ENCODE measurements around the gene TSPEAR. TPM values are rescaled to one million over a fixed set of nuclear protein-coding genes. Genes with fewer than 3 reads are reported as not detected.

Gene TSPEAR
- total RNA-seq, 4 donors from 2014 or later = not detected

DNA sequence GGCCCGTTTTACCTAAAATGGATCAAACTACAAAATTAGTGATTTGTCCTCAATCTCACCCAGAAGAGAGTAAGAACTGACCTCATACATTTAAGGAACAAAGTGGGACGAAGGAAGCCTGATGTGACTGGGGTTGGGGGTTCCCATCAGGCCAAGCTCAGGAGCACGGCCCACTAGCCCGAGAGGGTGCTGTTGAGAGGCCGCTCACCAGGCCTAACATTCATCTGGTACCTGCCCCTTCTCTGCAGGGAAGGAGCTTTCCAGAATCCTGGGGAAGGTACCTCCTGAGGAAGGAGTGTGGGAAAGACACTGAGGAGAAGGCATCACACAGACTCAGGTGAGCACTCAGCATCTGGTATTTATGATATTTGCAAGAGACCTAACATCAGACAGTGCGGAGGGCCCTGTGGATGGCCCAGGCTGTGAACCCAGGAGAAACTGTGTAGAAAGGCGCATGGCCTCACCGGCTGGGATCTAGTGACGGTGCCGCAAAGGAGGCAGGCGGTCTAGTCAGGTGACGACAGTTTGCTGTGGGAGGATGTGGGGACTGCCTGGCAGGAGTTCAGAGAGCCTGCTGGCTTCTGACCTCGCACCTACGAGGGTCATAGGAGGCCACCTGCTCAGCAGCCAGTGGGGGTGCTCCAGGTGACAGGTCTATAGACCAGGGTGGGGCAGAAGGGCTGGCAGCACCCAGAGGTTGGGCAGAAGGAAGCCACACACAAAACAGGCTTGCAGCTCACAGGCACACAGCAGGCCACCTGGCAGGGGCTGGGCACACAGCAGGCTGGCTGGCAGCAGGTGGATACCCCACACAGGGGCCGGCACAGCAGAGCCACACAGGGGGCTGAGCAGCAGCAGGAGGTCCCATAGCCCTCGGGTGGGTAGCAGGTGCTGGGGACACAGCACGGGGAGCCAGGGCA lies 57.5 kb downstream of the TSPEAR start:
- Histone ChIP-seq H3K27ac (no peak overlapping the region), H3K4me3 (no peak overlapping the region), H3K27me3 (peaks cover 13% of the 10 kb centered on the region), H3K4me1 (no peaks in the 10 kb centered on the region), H3K36me3 (no peaks in the 10 kb centered on the region), H3K9me3 (no peaks in the 10 kb centered on the region)
- in situ Hi-C loops (cut with MboI; ENCODE audit: low pct_ligation_motif_present in 1 of 4, low pct_unique_long_range_greater_than_20kb in 1 of 4, low sequenced_read_pairs in 3 of 4) = no loop called here
- WGBS, 2 donors (ENCODE audit: low coverage in 1 of 2) = 74 to 83% methylated on average over 1 to 17 of the region's 17 CpGs
- no peak for DNase-seq
- TF ChIP-seq POLR2AphosphoS5 (IDR thresholded peaks at IDR 0.05) (no peak), EP300 (IDR thresholded peaks at IDR 0.05; ENCODE audit: low read depth) (no peak)
- intact Hi-C loops (cut with DNase I; ENCODE audit: low total_unique reads) = no loop called here

DNA sequence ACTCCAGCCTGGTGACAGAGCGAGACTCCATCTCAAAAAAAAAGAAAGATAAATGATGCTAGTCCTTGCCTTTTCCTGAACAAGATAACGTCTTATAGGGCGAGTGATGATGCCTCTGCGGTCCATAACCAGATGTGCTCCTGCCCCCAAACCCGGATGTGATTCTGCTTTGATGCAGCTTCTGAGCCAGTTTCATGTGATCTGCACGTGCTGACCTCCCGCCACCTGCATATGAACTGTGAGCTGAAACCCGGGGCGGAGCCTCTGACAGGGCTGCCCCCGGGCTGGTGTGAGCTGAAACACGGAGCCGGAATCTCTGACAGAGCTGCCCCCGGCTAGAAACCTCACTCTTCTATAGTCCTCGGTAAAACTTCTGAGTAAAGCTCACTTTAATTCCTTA lies 58.2 kb downstream of the TSPEAR start:
- WGBS, 2 donors (ENCODE audit: low coverage in 1 of 2) = 61 to 63% methylated on average over 12 to 14 of the region's 14 CpGs
- peaks cover 13% of the 10 kb centered on the region for H3K27me3 ChIP-seq
- DNase-seq = no peak
- no peaks in the 10 kb centered on the region for H3K9me3 ChIP-seq
- no peak overlapping the region for H3K4me3 ChIP-seq
- no peak overlapping the region for H3K27ac ChIP-seq
- no peaks in the 10 kb centered on the region for H3K36me3 ChIP-seq
- no peaks in the 10 kb centered on the region for H3K4me1 ChIP-seq
- in situ Hi-C loops (cut with MboI; ENCODE audit: low pct_ligation_motif_present in 1 of 4, low pct_unique_long_range_greater_than_20kb in 1 of 4, low sequenced_read_pairs in 3 of 4) (no loop called here), intact Hi-C loops (cut with DNase I; ENCODE audit: low total_unique reads) (no loop called here)
- TF ChIP-seq, protein P1, sequence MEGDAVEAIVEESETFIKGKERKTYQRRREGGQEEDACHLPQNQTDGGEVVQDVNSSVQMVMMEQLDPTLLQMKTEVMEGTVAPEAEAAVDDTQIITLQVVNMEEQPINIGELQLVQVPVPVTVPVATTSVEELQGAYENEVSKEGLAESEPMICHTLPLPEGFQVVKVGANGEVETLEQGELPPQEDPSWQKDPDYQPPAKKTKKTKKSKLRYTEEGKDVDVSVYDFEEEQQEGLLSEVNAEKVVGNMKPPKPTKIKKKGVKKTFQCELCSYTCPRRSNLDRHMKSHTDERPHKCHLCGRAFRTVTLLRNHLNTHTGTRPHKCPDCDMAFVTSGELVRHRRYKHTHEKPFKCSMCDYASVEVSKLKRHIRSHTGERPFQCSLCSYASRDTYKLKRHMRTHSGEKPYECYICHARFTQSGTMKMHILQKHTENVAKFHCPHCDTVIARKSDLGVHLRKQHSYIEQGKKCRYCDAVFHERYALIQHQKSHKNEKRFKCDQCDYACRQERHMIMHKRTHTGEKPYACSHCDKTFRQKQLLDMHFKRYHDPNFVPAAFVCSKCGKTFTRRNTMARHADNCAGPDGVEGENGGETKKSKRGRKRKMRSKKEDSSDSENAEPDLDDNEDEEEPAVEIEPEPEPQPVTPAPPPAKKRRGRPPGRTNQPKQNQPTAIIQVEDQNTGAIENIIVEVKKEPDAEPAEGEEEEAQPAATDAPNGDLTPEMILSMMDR (IDR thresholded peaks at IDR 0.05) = no peak
- TF ChIP-seq POLR2A (IDR thresholded peaks at IDR 0.05) = no peak

DNA sequence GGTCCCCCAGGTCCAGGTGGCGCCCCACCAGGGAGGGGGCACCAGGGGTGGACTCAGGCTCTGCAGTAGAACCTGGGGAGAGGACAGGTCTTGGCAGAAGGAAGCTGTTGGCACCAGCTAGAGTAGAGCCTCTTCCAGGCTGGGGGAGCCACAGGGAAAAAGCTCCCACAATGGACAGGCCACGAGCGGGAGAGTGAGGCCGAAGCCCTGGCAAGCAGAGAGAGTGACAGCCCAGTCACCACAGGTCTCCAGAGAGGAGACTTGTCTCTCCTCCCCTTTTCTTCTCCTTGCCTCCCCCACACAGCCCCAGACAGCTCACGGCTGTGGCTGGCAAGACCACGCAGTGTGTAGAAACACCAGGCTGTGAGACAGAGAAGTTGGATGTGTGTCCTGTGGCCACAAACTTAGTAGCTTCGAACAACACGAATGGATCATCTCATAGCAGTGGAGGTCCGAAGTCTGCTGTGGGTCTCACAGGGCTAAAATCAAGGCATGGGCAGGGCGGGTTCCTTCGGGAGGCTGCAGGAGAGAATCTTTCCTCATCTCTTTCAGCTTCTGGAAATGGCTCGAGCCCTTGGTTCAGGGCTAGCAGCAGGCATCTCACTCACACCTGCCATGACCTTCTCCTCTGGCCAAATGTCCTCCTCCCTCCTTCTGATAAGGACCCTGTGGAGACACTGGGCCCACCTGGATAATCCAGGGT lies 60.2 kb downstream of the TSPEAR start:
- H3K9me3 ChIP-seq = no peaks in the 10 kb centered on the region
- peaks cover 7% of the 10 kb centered on the region for H3K27me3 ChIP-seq
- no peaks in the 10 kb centered on the region for H3K4me1 ChIP-seq
- 87% methylated on average over 12 of the region's 12 CpGs; no CpG with 5 or more reads in 1 of the 2 donors for WGBS, 2 donors (ENCODE audit: low coverage in 1 of 2)
- TF ChIP-seq, protein P1 (IDR thresholded peaks at IDR 0.05) = no peak
- TF ChIP-seq POLR2AphosphoS5 (IDR thresholded peaks at IDR 0.05) (no peak), EP300 (IDR thresholded peaks at IDR 0.05; ENCODE audit: low read depth) (no peak), POLR2A (IDR thresholded peaks at IDR 0.05) (no peak)
- no peak overlapping the region for H3K4me3 ChIP-seq
- DNase-seq = no peak
- in situ Hi-C loops (cut with MboI; ENCODE audit: low pct_ligation_motif_present in 1 of 4, low pct_unique_long_range_greater_than_20kb in 1 of 4, low sequenced_read_pairs in 3 of 4) = no loop called here
- intact Hi-C loops (cut with DNase I; ENCODE audit: low total_unique reads) = no loop called here
- H3K36me3 ChIP-seq = no peaks in the 10 kb centered on the region
- H3K27ac ChIP-seq = no peak overlapping the region

DNA sequence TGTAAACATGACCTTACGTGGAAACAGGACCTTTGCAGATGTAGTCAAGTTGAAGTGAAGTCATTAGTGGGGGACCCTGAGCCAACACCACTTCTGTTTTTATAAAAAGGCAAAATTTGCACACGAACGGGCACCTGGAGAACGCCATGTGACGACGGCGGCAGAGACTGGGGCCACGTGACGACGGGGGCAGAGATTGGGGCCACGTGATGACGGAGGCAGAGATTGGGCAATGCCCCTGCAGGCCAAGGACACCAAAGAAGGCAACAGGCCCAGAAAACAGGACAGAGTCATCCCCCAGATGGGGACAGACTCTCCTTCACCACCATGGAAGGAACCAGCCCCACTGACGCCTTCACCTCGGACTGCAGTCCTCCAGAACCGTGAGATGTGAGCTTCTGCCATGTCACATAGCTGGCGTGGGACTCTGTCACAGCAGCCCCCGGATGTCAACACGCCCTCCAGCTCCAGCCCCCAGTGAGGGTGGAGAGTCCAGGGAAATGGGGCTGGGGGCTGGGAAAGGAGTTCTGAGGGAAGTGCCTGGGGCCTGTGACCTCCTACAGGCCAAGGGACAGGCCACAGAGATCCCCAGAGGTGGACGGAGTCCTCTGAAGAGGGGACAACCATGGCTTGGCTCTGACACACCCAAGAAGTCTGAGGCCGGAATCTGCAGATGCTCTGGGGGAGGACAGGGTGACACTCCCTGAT lies 61.0 kb downstream of the TSPEAR start:
- in situ Hi-C loops (cut with MboI; ENCODE audit: low pct_ligation_motif_present in 1 of 4, low pct_unique_long_range_greater_than_20kb in 1 of 4, low sequenced_read_pairs in 3 of 4) = no loop called here
- TF ChIP-seq EP300 (IDR thresholded peaks at IDR 0.05; ENCODE audit: low read depth) (no peak), POLR2AphosphoS5 (IDR thresholded peaks at IDR 0.05) (no peak), POLR2A (IDR thresholded peaks at IDR 0.05) (no peak)
- TF ChIP-seq, protein P1 (IDR thresholded peaks at IDR 0.05) = no peak

More for the DNA sequence above, 61.0 kb downstream of the TSPEAR start:
- Histone ChIP-seq H3K4me1 (no peaks in the 10 kb centered on the region), H3K9me3 (no peaks in the 10 kb centered on the region), H3K36me3 (no peaks in the 10 kb centered on the region), H3K27ac (no peak overlapping the region), H3K27me3 (peaks cover 7% of the 10 kb centered on the region), H3K4me3 (no peak overlapping the region)
- 67 to 92% methylated on average over 1 to 20 of the region's 20 CpGs for WGBS, 2 donors (ENCODE audit: low coverage in 1 of 2)
- intact Hi-C loops (cut with DNase I; ENCODE audit: low total_unique reads) = no loop called here
- DNase-seq = no peak
